ENCODE data around the gene CACNA1H. TPM values are rescaled to one million over a fixed set of nuclear protein-coding genes. Genes with fewer than 3 reads are reported as not detected.

The CACNA1H gene
- total RNA-seq, 5 donors from 2014 or later (not counting 1 experiment from before 2014, with no cell fraction given), result 3.4 to 8.2 (median 4.8) TPM

Other genes with a start within 250 kb of the CACNA1H start
- 10 to 100 TPM; 46.6 to 59.4 (median 51.1) TPM for gene LMF1, start 182.1 kb upstream of the CACNA1H start, total RNA-seq
- 1 to 10 TPM; 4.7 to 5.9 (median 5.1) TPM for gene SOX8, start 171.3 kb upstream of the CACNA1H start, total RNA-seq
- gene SSTR5, start 80.4 kb upstream of the CACNA1H start, total RNA-seq, result not detected
- gene C1QTNF8, start 56.9 kb upstream of the CACNA1H start, total RNA-seq, result not detected
- not detected for gene TPSG1, start 72.2 kb downstream of the CACNA1H start, total RNA-seq
- 1 to 10 TPM in 1 of 5 donors, under 1 TPM in 3, not detected in 1; 0.32 to 4.3 (median 0.52) TPM for gene TPSB2, start 77.1 kb downstream of the CACNA1H start, total RNA-seq
- 1 to 10 TPM in 2 of 5 donors, under 1 TPM in 1, not detected in 2; 0.39 to 1.6 (median 1.2) TPM for gene TPSAB1, start 87.6 kb downstream of the CACNA1H start, total RNA-seq
- under 1 TPM in 4 of 5 donors, not detected in 1; 0.28 to 0.40 (median 0.31) TPM for gene TPSD1, start 103.0 kb downstream of the CACNA1H start, total RNA-seq
- gene UBE2I, start 156.5 kb downstream of the CACNA1H start, total RNA-seq, result 100 to 1,000 TPM; 173 to 247 (median 190) TPM
- 10 to 100 TPM in 4 of 5 donors, 1 to 10 TPM in 1; 9.1 to 12.8 (median 12.7) TPM for gene BAIAP3, start 180.5 kb downstream of the CACNA1H start, total RNA-seq
- 10 to 100 TPM; 25.4 to 53.1 (median 48.1) TPM for gene TSR3, start 198.8 kb downstream of the CACNA1H start, total RNA-seq
- gene GNPTG, start 198.8 kb downstream of the CACNA1H start, total RNA-seq, result 10 to 100 TPM; 42.6 to 66.5 (median 63.1) TPM